H9 (cell line): Measurements from ENCODE around the gene CNGB1. TPM values are rescaled to one million over a fixed set of nuclear protein-coding genes. Genes with fewer than 3 reads are reported as not detected.

Experiments
- DNase-seq: peaks from one replicate; pipeline ENCODE4 v3.0.0-alpha.2; 2017
- H2AFZ ChIP-seq: one replicate; pipeline ENCODE4 v1.6.1; 2013; ENCODE audit warnings: mild to moderate bottlenecking, low read length, control low read depth, moderate library complexity
- H2AK5ac ChIP-seq: 2 replicates; pipeline ENCODE4 v1.6.1; 2013; ENCODE audit warnings: low read length, control low read depth, mixed read lengths; ENCODE audit not compliant: insufficient read length
- H2BK120ac ChIP-seq: one replicate; pipeline ENCODE4 v1.6.1; 2013; ENCODE audit warnings: low read depth, mild to moderate bottlenecking, low read length, control low read depth, inconsistent platforms; ENCODE audit not compliant: poor library complexity, severe bottlenecking
- H2BK12ac ChIP-seq: 2 replicates; pipeline ENCODE4 v1.6.1; 2013; ENCODE audit warnings: low read length, control low read depth, mixed read lengths, low read depth; ENCODE audit not compliant: insufficient read length
- H2BK15ac ChIP-seq: 2 replicates; pipeline ENCODE4 v1.6.1; 2013; ENCODE audit warnings: low read depth, low read length, control low read depth
- H2BK20ac ChIP-seq: one replicate; pipeline ENCODE4 v1.6.1; 2013; ENCODE audit warnings: low read depth, mild to moderate bottlenecking, low read length, control low read depth, inconsistent platforms; ENCODE audit not compliant: poor library complexity, severe bottlenecking
- H2BK5ac ChIP-seq: 2 replicates; pipeline ENCODE4 v1.6.1; 2013; ENCODE audit warnings: low read length, control low read depth, mixed read lengths; ENCODE audit not compliant: insufficient read length
- H3K14ac ChIP-seq: 2 replicates; pipeline ENCODE4 v1.6.1; 2013; ENCODE audit warnings: low read length, control low read depth; ENCODE audit not compliant: insufficient read depth
- H3K18ac ChIP-seq: 2 replicates; pipeline ENCODE4 v1.6.1; 2013; ENCODE audit warnings: low read depth, mild to moderate bottlenecking, mixed read lengths, low read length, control low read depth; ENCODE audit not compliant: insufficient read length
- H3K23ac ChIP-seq: 2 replicates; pipeline ENCODE4 v1.6.1; 2013; ENCODE audit warnings: low read length, control low read depth, mixed read lengths, low read depth; ENCODE audit not compliant: insufficient read length
- H3K23me2 ChIP-seq: 2 replicates; pipeline ENCODE4 v1.6.1; 2013; ENCODE audit warnings: low read depth, mild to moderate bottlenecking, mixed read lengths, low read length, control low read depth; ENCODE audit not compliant: insufficient read length, poor library complexity, severe bottlenecking
- H3K27ac ChIP-seq: 2 replicates; pipeline ENCODE4 v1.5.1; 2013; ENCODE audit warnings: low read length, control low read depth, mixed read lengths, low read depth; ENCODE audit not compliant: insufficient read length
- H3K27me3 ChIP-seq: 2 replicates; pipeline ENCODE4 v1.6.1; 2013; ENCODE audit warnings: low read length, control low read depth, inconsistent platforms; ENCODE audit not compliant: insufficient read depth
- H3K4ac ChIP-seq: 2 replicates; pipeline ENCODE4 v1.6.1; 2013; ENCODE audit warnings: low read depth, mild to moderate bottlenecking, control low read depth, inconsistent platforms, low read length, moderate library complexity
- H3K4me1 ChIP-seq: 2 replicates; pipeline ENCODE4 v1.6.1; 2013; ENCODE audit warnings: low read length, control low read depth, inconsistent platforms; ENCODE audit not compliant: insufficient read depth
- H3K4me2 ChIP-seq: 2 replicates; pipeline ENCODE4 v1.6.1; 2013; ENCODE audit warnings: low read length, control low read depth, mixed read lengths; ENCODE audit not compliant: insufficient read length, insufficient read depth
- H3K56ac ChIP-seq: 2 replicates; pipeline ENCODE4 v1.6.1; 2013; ENCODE audit warnings: low read depth, mild to moderate bottlenecking, mixed read lengths, low read length, control low read depth; ENCODE audit not compliant: insufficient read length
- H3K79me1 ChIP-seq: 2 replicates; pipeline ENCODE4 v1.6.1; 2013; ENCODE audit warnings: low read depth, mild to moderate bottlenecking, moderate library complexity, low read length, control low read depth, inconsistent platforms; ENCODE audit not compliant: insufficient read depth, poor library complexity, severe bottlenecking
- H3K79me2 ChIP-seq: 2 replicates; pipeline ENCODE4 v1.6.1; 2013; ENCODE audit warnings: low read length, control low read depth, inconsistent platforms; ENCODE audit not compliant: insufficient read depth
- H3K9ac ChIP-seq: 2 replicates; pipeline ENCODE4 v1.6.1; 2013; ENCODE audit warnings: low read length, control low read depth, mixed read lengths; ENCODE audit not compliant: insufficient read length; ENCODE audit errors: extremely low read depth
- H3K9me3 ChIP-seq: one replicate; pipeline ENCODE4 v1.6.1; 2013; ENCODE audit warnings: low read depth, low read length, inconsistent platforms; ENCODE audit not compliant: control insufficient read depth
- H3T11ph ChIP-seq: one replicate; pipeline ENCODE4 v1.6.1; 2013; ENCODE audit warnings: mild to moderate bottlenecking, low read length, control low read depth, inconsistent platforms
- H4K20me1 ChIP-seq: one replicate; pipeline ENCODE4 v1.6.1; 2013; ENCODE audit not compliant: control insufficient read depth, insufficient read length, insufficient read depth
- H4K5ac ChIP-seq: 2 replicates; pipeline ENCODE4 v1.6.1; 2013; ENCODE audit warnings: low read depth, mild to moderate bottlenecking, mixed read lengths, low read length, control low read depth; ENCODE audit not compliant: insufficient read length
- H4K8ac ChIP-seq: replicated peaks from 2 replicates; pipeline ENCODE4 v1.6.1; 2013; ENCODE audit warnings: low read length, control low read depth, mixed read lengths, low read depth; ENCODE audit not compliant: insufficient read length
- H4K91ac ChIP-seq: 2 replicates; pipeline ENCODE4 v1.6.1; 2013; ENCODE audit warnings: low read depth, mild to moderate bottlenecking, moderate library complexity, mixed read lengths, low read length, control low read depth; ENCODE audit not compliant: insufficient read length
- H3K27ac Mint-ChIP-seq, 3 experiments: 2 replicates in 2 of 3; 3 replicates in 1 of 3; pipeline ENCODE4 v1.8.0; 2020 to 2021; ENCODE audit warnings: mixed read lengths in 3 of 3, mild to moderate bottlenecking in 1 of 3, moderate library complexity in 1 of 3
- H3K27me3 Mint-ChIP-seq: 2 replicates; pipeline ENCODE4 v1.8.0; 2021; ENCODE audit warnings: low read depth, mild to moderate bottlenecking, moderate library complexity, mixed read lengths
- H3K36me3 Mint-ChIP-seq, 3 experiments: 2 replicates in 2 of 3; 3 replicates in 1 of 3; pipeline ENCODE4 v1.8.0; 2020 to 2021; ENCODE audit warnings: low read depth in 3 of 3, mixed read lengths in 3 of 3; ENCODE audit not compliant: insufficient read depth in 1 of 3
- H3K4me1 Mint-ChIP-seq, 2 experiments: 2 replicates each; pipeline ENCODE4 v1.8.0; 2020; ENCODE audit warnings: mixed read lengths in 2 of 2
- H3K4me3 Mint-ChIP-seq, 2 experiments: 2 replicates in 1 of 2; 3 replicates in 1 of 2; pipeline ENCODE4 v1.8.0; 2020 to 2021; ENCODE audit warnings: mild to moderate bottlenecking in 2 of 2, mixed read lengths in 2 of 2, moderate library complexity in 1 of 2
- H3K9me3 Mint-ChIP-seq, 2 experiments: 2 replicates in 1 of 2; 3 replicates in 1 of 2; pipeline ENCODE4 v1.8.0; 2020; ENCODE audit warnings: mild to moderate bottlenecking in 2 of 2, mixed read lengths in 2 of 2, moderate library complexity in 1 of 2
- CTCF ChIP-seq: fragments of 200-600 bp; sonication (generic); conservative IDR thresholded peaks from 3 replicates; pipeline ENCODE4 v1.8.0; 2021; ENCODE audit warnings: antibody characterized with exemption, mild to moderate bottlenecking
- WGBS: extraction: QIAGEN DNeasy Blood & Tissue Kit; methylation state at CpG from one replicate; pipeline ENCODE4 v1.1.7; 2013; ENCODE audit warnings: missing lambda C conversion rate, low lambda C conversion rate, mixed read lengths; ENCODE audit not compliant: insufficient read length; ENCODE audit errors: extremely low coverage; 5-methylcytosine and 5-hydroxymethylcytosine counted together
- total RNA-seq: library from RNA; stranded (reverse); gene quantifications from 2 replicates; pipeline ENCODE4 v1.2.1, GENCODE V29; 2021

Gene CNGB1
- total RNA-seq, 1 experiment from 2014 or later: not detected

GRCh38 chr16:57941016-57941664 lies 29.8 kb downstream of the CNGB1 start:
- H4K91ac ChIP-seq: no peak overlapping the region
- no peak overlapping the region for H2BK120ac ChIP-seq
- H3K56ac ChIP-seq: no peak overlapping the region
- no peak overlapping the region for H3K23ac ChIP-seq
- H2AK5ac ChIP-seq: no peak overlapping the region
- H2BK15ac ChIP-seq: no peak overlapping the region
- no peak overlapping the region for H2BK12ac ChIP-seq
- H3K27ac ChIP-seq: no peak overlapping the region
- no peak overlapping the region for H3K4me3 Mint-ChIP-seq
- H3K4me2 ChIP-seq: no peak overlapping the region
- H3K9me3 ChIP-seq: no peaks in the 10 kb centered on the region
- peaks cover 0 to 3% of the 10 kb centered on the region in 2 experiments; a peak in 2 of 4 replicates for H3K4me1 Mint-ChIP-seq
- H3K79me2 ChIP-seq: no peaks in the 10 kb centered on the region
- TF ChIP-seq CTCF: no peak
- H3K79me1 ChIP-seq: no peaks in the 10 kb centered on the region
- H3T11ph ChIP-seq: no peak overlapping the region
- no peaks in the 10 kb centered on the region for H3K36me3 Mint-ChIP-seq
- no peak overlapping the region for H3K9ac ChIP-seq
- WGBS: no CpG with 5 or more reads among the region's 11 CpGs
- no peak overlapping the region for H2BK20ac ChIP-seq
- H3K27me3 ChIP-seq: no peaks in the 10 kb centered on the region
- no peak overlapping the region; a peak in 1 of 7 replicates for H3K27ac Mint-ChIP-seq
- no peak overlapping the region for H2BK5ac ChIP-seq
- H4K20me1 ChIP-seq: no peaks in the 10 kb centered on the region
- H3K9me3 Mint-ChIP-seq: no peaks in the 10 kb centered on the region
- no peak for DNase-seq
- H2AFZ ChIP-seq: no peak overlapping the region
- 0 out of 2 replicates have a peak overlapping the region, but pooled peaks have one; percentile 40 for H3K14ac ChIP-seq
- H4K8ac ChIP-seq: no peak overlapping the region
- H4K5ac ChIP-seq: no peak overlapping the region
- no peak overlapping the region for H3K4ac ChIP-seq
- peaks cover 2% of the 10 kb centered on the region; the same call in 1 of the 2 replicates for H3K27me3 Mint-ChIP-seq
- no peak overlapping the region for H3K18ac ChIP-seq
- H3K4me1 ChIP-seq: no peaks in the 10 kb centered on the region
- no peaks in the 10 kb centered on the region for H3K23me2 ChIP-seq
